SH-SY5Y (cell line): ENCODE results near the gene KLHL33.

Experiments used
- GATA2 ChIP-seq: IDR thresholded peaks from 2 replicates; pipeline ENCODE4 v1.6.1; 2011; ENCODE audit warnings: mild to moderate bottlenecking, low read depth, low read length
- GATA3 ChIP-seq: IDR thresholded peaks from 2 replicates; pipeline ENCODE4 v1.6.1; 2011; ENCODE audit warnings: low read depth, mild to moderate bottlenecking, low read length, moderate library complexity

DNA sequence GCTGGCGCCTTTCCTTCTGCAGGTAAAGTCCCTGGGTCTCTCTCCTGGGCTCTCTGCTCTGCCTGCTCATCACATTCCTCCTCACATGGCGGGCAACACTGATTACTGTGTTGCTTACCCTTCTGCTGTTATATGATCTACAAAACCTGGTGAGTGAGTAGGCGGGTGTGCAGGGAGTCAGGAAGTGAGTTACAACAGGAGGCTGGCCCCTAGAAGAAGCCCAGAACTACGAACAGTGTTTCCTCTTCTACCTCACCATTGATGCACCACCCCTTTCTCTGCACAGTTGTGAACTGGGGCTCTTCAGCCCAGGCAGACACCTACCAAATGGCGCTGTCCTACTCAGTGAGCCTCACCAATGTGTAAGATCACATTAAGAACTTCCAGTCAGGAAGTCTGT lies 4.9 kb upstream of the KLHL33 start:
- no peak for TF ChIP-seq GATA2
- TF ChIP-seq GATA3 = no peak
